Measurements from ENCODE around the gene CMTM7. TPM values are rescaled to one million over a fixed set of nuclear protein-coding genes. Genes with fewer than 3 reads are reported as not detected.

CMTM7 gene
- total RNA-seq: 8.7 and 17.8 TPM in 2 replicates

GRCh38 chr3:32391643-32392535 is at the start of gene CMTM7:
TSS of gene CMTM7 (plus strand) at chr3:32391853. CDS start at chr3:32391907, 54 bp downstream.

GRCh38 chr3:32502118-32502945 is 110.7 kb downstream of the CMTM7 start, which contains the start of gene CMTM6:
TSS of gene CMTM6 (minus strand) at chr3:32502852. CDS start at chr3:32502745, 107 bp downstream.

Other genes starting within 250 kb of the CMTM7 start
- gene CMTM8, start 153.2 kb upstream of the CMTM7 start, total RNA-seq: 0.23 and 0.78 TPM in 2 replicates
- gene CMTM6, start 111.0 kb downstream of the CMTM7 start, total RNA-seq: 75.4 and 97.7 TPM in 2 replicates
- gene DYNC1LI1, start 179.0 kb downstream of the CMTM7 start, total RNA-seq: 29.3 and 33.0 TPM in 2 replicates